NCI-H748 treated with DMSO at 0.1 percent for 48 hours (cell line): ENCODE results near the gene ZNF222.
A peak's percentile ranks its signal among the peaks of the same experiment; 100 is the strongest.

Experiments
- DNase-seq: peaks from one replicate; lab custom pipeline; 2025; lab: John Stamatoyannopoulos, UW

The ZNF222 gene

GRCh38 chr19:44055870-44056269, 30.7 kb downstream of the ZNF222 start:
- DNase-seq = no peak

DNA sequence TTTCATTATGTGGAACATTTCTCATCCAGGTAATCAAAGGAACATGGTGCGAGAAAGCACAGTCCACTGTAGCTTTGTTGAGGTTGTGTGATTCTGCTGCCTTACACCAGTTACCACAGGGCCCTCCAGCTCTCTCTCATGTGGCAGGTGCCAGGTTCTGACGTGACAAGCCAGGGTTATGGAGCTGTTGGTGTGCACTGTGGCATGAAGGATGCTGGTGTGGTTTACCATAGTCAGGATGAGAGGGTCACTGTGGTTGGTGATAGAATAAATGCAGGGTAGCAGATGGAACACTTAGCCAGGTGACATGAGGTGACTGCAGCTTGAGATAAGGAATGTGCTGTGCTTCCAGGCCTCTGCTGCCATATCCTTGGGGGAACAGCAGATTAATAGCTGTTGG, 34.0 kb downstream of the ZNF222 start:
- DNase-seq = no peak

DNA sequence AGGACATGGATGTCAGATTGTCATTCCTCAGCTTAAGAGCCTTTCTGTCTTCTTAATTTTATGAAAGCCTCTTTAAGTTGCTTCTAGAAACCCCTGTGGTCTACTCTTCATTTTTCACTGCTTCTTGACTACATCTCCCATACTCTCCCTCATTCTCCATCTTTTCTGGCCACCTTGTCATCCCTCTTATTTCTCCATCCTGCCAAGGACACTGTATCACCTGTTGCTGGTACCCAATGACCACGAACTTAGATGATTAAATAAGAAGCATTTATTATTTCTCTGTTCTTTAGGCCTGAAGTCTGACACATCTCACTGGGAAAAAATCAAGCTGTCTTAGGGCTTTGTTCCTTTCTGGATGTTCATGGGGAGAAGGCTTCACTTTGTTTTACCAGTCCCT, 35.9 kb downstream of the ZNF222 start:
- no peak for DNase-seq

- no peak for DNase-seq
Observed at GRCh38 chr19:44066305-44066704, 41.1 kb downstream of the ZNF222 start.

DNA sequence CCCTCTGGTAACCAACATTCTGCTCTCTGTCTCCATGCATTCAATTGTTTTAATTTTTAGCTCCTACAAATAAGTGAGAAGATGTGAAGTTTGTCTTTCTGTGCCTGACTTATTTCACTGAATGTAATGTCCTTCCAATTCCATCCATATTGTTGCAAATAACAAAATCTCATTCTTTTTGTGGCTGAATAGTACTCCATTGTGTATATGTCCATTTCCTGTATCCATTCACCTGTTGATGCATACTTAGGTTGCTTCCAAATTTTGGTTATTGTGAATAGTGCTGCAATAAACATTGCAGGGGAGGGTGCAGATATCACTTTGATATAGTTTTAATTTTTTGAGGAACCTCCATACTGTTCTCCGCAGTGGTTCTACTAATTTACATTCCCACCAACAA, 44.2 kb downstream of the ZNF222 start:
- DNase-seq = no peak

- peak; percentile 93 for DNase-seq
Observed at GRCh38 chr19:44071824-44072542, 46.8 kb downstream of the ZNF222 start, which contains the start of gene ZNF284. Gene ZNF284, plus strand, starts transcription at chr19:44072159. Its CDS starts 4,231 bp downstream, at chr19:44076390.

- DNase-seq = no peak
Observed at GRCh38 chr19:44072543-44073401, 47.6 kb downstream of the ZNF222 start.

DNA sequence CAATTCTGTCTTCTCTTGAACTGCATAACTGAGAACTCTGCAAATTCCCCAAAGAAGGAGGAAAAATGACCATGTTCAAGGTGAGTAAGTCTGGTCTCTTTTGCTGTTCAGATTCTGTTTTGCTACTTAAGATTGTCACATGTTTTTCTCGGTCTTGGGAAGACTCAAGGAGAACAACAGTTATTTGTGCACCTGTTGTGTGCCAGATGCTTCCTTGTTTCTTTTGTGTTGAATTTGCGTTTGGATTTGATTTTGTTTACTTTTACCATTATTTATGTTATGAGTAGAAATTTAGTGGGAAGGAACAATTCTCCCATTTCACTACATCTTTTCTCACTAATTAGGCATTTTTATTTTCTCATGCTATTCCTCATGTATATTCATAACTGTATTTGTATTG, 51.1 kb downstream of the ZNF222 start:
- DNase-seq = no peak
